HepG2 (cell line): Measurements from ENCODE around the gene CCDC167. TPM values are rescaled to one million over a fixed set of nuclear protein-coding genes. Genes with fewer than 3 reads are reported as not detected.

Experiments used
- ATAC-seq: fragments of 200-7000 bp; cut with Tn5 transposase; 3 replicates; pipeline ENCODE4 v1.9.1; 2020; ENCODE audit warnings: mild to moderate bottlenecking, moderate library complexity
- BruUV-seq: library from RNA; stranded (reverse); fragments of 400-500 nt; replicated peaks from 2 replicates; lab custom pipeline; 2021; lab: Mats Ljungman, UMichigan
- CTCF ChIA-PET: fragments of 300-600 bp; formaldehyde crosslinking; extraction: SDS; loops from one replicate; lab custom pipeline; 2021; ENCODE audit warnings: low total read pairs, inconsistent platforms, low intra/inter-chr PET ratio; lab: Yijun Ruan, JAX
- POLR2A ChIA-PET: fragments of 350-600 bp; sonication (Branson Sonifier 250); formaldehyde crosslinking; loops from one replicate; lab custom pipeline; 2020; ENCODE audit warnings: antibody characterized with exemption, inconsistent platforms; lab: Yijun Ruan, JAX
- DNase-seq: peaks from one replicate; pipeline ENCODE4 v3.0.0-alpha.2; 2015; ENCODE audit warnings: low spot score
- FAIRE-seq: peaks from 3 replicates; lab custom pipeline; 2011; peaks lifted over from hg19 to GRCh38; lab: Jason Lieb, UNC
- H2AFZ ChIP-seq: one replicate; pipeline ENCODE4 v1.6.1; 2011; ENCODE audit warnings: low read length, inconsistent platforms
- H3K27ac ChIP-seq: fragments of 300-600 bp; 3 replicates; pipeline ENCODE4 v1.8.0; 2011; ENCODE audit warnings: mixed run types, mild to moderate bottlenecking, mixed read lengths, low read length, inconsistent platforms; ENCODE audit not compliant: insufficient read depth; ENCODE audit errors: extremely low read length
- H3K27me3 ChIP-seq, 2 experiments: fragments of 200-600 bp in 1 of 2; 2 replicates in 1 of 2; 3 replicates in 1 of 2; pipeline versions ENCODE4 v1.6.0 to v1.8.0; 2011; ENCODE audit warnings: low read length in 2 of 2, mild to moderate bottlenecking in 2 of 2, moderate library complexity in 2 of 2, inconsistent platforms in 1 of 2; ENCODE audit not compliant: insufficient read depth in 2 of 2, control insufficient read depth in 1 of 2
- H3K36me3 ChIP-seq, 2 experiments: fragments of 200-600 bp in 1 of 2; replicated peaks in 1 of 2; 2 replicates in 1 of 2; 3 replicates in 1 of 2; pipeline versions ENCODE4 v1.5.1 to v1.8.0; 2011; ENCODE audit warnings: low read length in 2 of 2, inconsistent platforms in 1 of 2; ENCODE audit not compliant: insufficient read depth in 2 of 2, control insufficient read depth in 1 of 2
- H3K4me1 ChIP-seq: 2 replicates; pipeline ENCODE4 v1.5.1; 2012; ENCODE audit warnings: low read length, inconsistent platforms; ENCODE audit not compliant: insufficient read depth
- H3K4me2 ChIP-seq: 2 replicates; pipeline ENCODE4 v1.6.0; 2011; ENCODE audit warnings: low read depth, low read length, inconsistent platforms
- H3K4me3 ChIP-seq, 3 experiments: fragments of 200-600 bp in 1 of 3; sonication (generic), shearing (Covaris generic) in 1 of 3; replicated peaks in 1 of 3; 2 replicates each; pipeline ENCODE4 v1.5.1; 2011 to 2016; ENCODE audit warnings: low read length in 3 of 3, inconsistent platforms in 2 of 3, low read depth in 2 of 3, mild to moderate bottlenecking in 2 of 3, control low read depth in 1 of 3, mixed read lengths in 1 of 3; ENCODE audit not compliant: insufficient read depth in 1 of 3
- H3K79me2 ChIP-seq: one replicate; pipeline ENCODE4 v1.6.1; 2011; ENCODE audit warnings: low read length, inconsistent platforms; ENCODE audit not compliant: insufficient read depth
- H3K9ac ChIP-seq: 2 replicates; pipeline ENCODE4 v1.6.0; 2011; ENCODE audit warnings: mild to moderate bottlenecking, low read depth, low read length, inconsistent platforms; ENCODE audit not compliant: insufficient read depth
- H3K9me3 ChIP-seq: 2 replicates; pipeline ENCODE4 v1.5.1; 2012; ENCODE audit warnings: mild to moderate bottlenecking, low read length
- H4K20me1 ChIP-seq: 2 replicates; pipeline ENCODE4 v1.6.0; 2011; ENCODE audit warnings: inconsistent platforms, mild to moderate bottlenecking, low read length, moderate library complexity; ENCODE audit not compliant: insufficient read depth
- CBX5 ChIP-seq: sonication (generic); formaldehyde crosslinking; IDR thresholded peaks from 2 replicates; pipeline ENCODE4 v1.4.0; 2020; ENCODE audit warnings: missing genetic modification reagents, borderline replicate concordance
- HOXD1 ChIP-seq: sonication (generic); formaldehyde crosslinking; IDR thresholded peaks from 2 replicates; pipeline ENCODE4 v1.5.0; 2020; ENCODE audit warnings: missing genetic modification reagents
- NBN ChIP-seq: fragments of 450-650 bp; conservative IDR thresholded peaks from 2 replicates; pipeline ENCODE4 v1.6.1; 2017
- NONO ChIP-seq, 2 experiments: fragments of 450-650 bp in 1 of 2; sonication (generic) in 1 of 2; formaldehyde crosslinking in 1 of 2; IDR thresholded peaks in 1 of 2; conservative IDR thresholded peaks in 1 of 2; 2 replicates each; pipeline versions ENCODE4 v1.6.1 to v1.8.0; 2017 to 2022; ENCODE audit warnings: mild to moderate bottlenecking in 1 of 2, missing genetic modification reagents in 1 of 2, moderate library complexity in 1 of 2
- RBFOX2 ChIP-seq: fragments of 200-400 bp; formaldehyde crosslinking; IDR thresholded peaks from 2 replicates; pipeline ENCODE4 v1.6.1; 2017; ENCODE audit warnings: low read depth, mild to moderate bottlenecking, low read length
- SCMH1 ChIP-seq: sonication (generic); formaldehyde crosslinking; IDR thresholded peaks from 2 replicates; pipeline ENCODE4 v1.9.0; 2021; ENCODE audit warnings: missing genetic modification reagents, mild to moderate bottlenecking, borderline replicate concordance
- TRIM24 ChIP-seq: sonication (generic); formaldehyde crosslinking; IDR thresholded peaks from 2 replicates; pipeline ENCODE4 v1.8.0; 2022; ENCODE audit warnings: mild to moderate bottlenecking, missing genetic modification reagents
- ZBTB14 ChIP-seq: sonication (generic); formaldehyde crosslinking; IDR thresholded peaks from 2 replicates; pipeline ENCODE4 v1.4.0; 2020; ENCODE audit warnings: missing genetic modification reagents
- ZFP36 ChIP-seq: fragments of 150-350 bp; IDR thresholded peaks from 2 replicates; pipeline ENCODE4 v1.6.1; 2018; ENCODE audit warnings: borderline replicate concordance, low read length, low read depth; ENCODE audit not compliant: partially characterized antibody
- WGBS: methylation state at CpG from one replicate; pipeline ENCODE4 v1.1.6; 2017; ENCODE audit warnings: low lambda C conversion rate; 5-methylcytosine and 5-hydroxymethylcytosine counted together
- in situ Hi-C: cut with HindIII; loops from 2 replicates; pipeline ENCODE4 v1.10.0; 2017; ENCODE audit warnings: low pct_unique_long_range_greater_than_20kb; ENCODE audit not compliant: extremely low pct_ligation_motif_present
- intact Hi-C: fragments of 100-400 bp; cut with micrococcal nuclease; formaldehyde crosslinking; loops from one replicate; pipeline ENCODE4 v1.10.0; 2022; ENCODE audit not compliant: unreplicated experiment
- polyA plus RNA-seq, 8 experiments: library from polyadenylated mRNA; depleted of rRNA in 3 of 8; stranded (reverse) in 7 of 8; unstranded in 1 of 8; fragments of >200 nt; fragmentation: Illumina TruSeq in 4 of 8; extraction: Trizol in 4 of 8; gene quantifications; 2 replicates each; pipeline versions ENCODE4 v1.2.1 to v1.2.3, GENCODE V29; 2011 to 2016; ENCODE audit warnings: low read depth in 4 of 8, missing spikeins in 1 of 8, mixed read lengths in 1 of 8; ENCODE audit not compliant: insufficient read depth in 1 of 8
- total RNA-seq, 5 experiments: library from RNA; depleted of rRNA; stranded (reverse); fragments of >200 nt; fragmentation: Illumina TruSeq; extraction: Trizol; gene quantifications; 2 replicates each; pipeline ENCODE4 v1.2.3, GENCODE V29; 2016; ENCODE audit warnings: low read depth in 1 of 5

The CCDC167 gene
- total and polyA plus RNA-seq, 2 of the 13 experiments (the other 11 are each of a cell fraction or from before 2014, with no cell fraction given), result 48.4 to 66.8 TPM

DNA sequence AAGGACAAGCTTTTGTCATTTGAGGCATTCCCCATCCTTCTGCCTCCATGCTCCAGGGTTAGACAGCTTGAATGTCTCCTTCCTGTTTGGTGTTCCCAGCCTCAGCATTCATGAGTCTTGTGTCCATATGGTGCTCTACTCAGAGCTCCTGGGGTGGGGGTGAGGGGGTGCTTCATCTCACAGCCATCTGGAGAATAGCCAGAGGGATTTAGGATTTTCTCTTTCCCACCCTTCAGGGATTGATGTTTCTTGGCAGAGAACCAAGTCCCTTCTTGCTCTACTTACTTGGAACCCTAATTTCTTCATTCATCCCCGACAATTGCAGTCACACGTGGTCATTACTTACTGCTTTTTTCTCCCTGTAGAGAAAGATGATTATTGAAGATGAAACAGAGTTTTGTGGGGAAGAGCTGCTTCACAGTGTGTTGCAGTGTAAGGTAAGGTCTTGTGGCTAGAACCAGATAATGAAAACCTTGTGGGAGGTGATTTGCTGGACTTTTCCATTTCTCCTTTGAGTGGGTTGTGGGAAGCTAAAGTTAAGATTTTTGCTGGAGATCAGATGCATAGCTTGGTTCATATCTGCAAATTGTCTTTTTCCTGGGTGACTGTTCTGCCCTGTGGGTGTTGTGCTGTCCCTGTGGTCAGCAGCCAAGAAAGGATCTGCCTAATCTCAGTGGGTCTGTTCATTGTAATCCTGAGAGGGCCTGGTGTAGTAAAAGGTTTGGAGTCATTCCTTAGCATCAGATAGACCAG, 48.1 kb downstream of the CCDC167 start:
- H3K4me3 ChIP-seq, result no peak overlapping the region
- no peak overlapping the region for H3K4me2 ChIP-seq
- no peak for ATAC-seq
- H3K79me2 ChIP-seq, result no peaks in the 10 kb centered on the region
- peaks cover 28 to 94% of the 10 kb centered on the region in 2 experiments for H3K36me3 ChIP-seq
- no peaks in the 10 kb centered on the region for H3K27me3 ChIP-seq
- TF ChIP-seq CBX5 (CRISPR knock-in tag), result no peak
- TF ChIP-seq HOXD1 (CRISPR knock-in tag), result no peak
- no peak for TF ChIP-seq TRIM24 (CRISPR knock-in tag)
- TF ChIP-seq ZBTB14 (CRISPR knock-in tag), result no peak
- TF ChIP-seq SCMH1 (CRISPR knock-in tag), result no peak
- no peak for TF ChIP-seq NONO (IDR thresholded peaks at IDR 0.05)
- no peak for TF ChIP-seq NONO (CRISPR knock-in tag; conservative IDR thresholded peaks at IDR 0.05)
- TF ChIP-seq NBN, result no peak
- TF ChIP-seq ZFP36, result no peak
- TF ChIP-seq RBFOX2, result no peak
- TF ChIP-seq, all 625 proteins: peak for 0
- no peak overlapping the region for H3K9ac ChIP-seq
- intact Hi-C loops, result no loop called here
- no peaks in the 10 kb centered on the region for H3K9me3 ChIP-seq
- H2AFZ ChIP-seq, result no peak overlapping the region
- no peak overlapping the region for H3K27ac ChIP-seq
- 99% methylated on average over 2 of the region's 2 CpGs for WGBS
- CTCF ChIA-PET, result no interaction called here
- H3K4me1 ChIP-seq, result 0 out of 2 replicates have a peak, but pooled peaks cover 6% of the 10 kb centered on the region
- FAIRE-seq, result no peak
- in situ Hi-C loops, result no loop called here
- no peak for DNase-seq
- POLR2A ChIA-PET, result no interaction called here
- BruUV-seq, result no TSS peak
- H4K20me1 ChIP-seq, result no peaks in the 10 kb centered on the region
